ENCODE results near the gene ZC3H18.
A peak's percentile ranks its signal among the peaks of the same experiment; 100 is the strongest.

ZC3H18 gene

DNA sequence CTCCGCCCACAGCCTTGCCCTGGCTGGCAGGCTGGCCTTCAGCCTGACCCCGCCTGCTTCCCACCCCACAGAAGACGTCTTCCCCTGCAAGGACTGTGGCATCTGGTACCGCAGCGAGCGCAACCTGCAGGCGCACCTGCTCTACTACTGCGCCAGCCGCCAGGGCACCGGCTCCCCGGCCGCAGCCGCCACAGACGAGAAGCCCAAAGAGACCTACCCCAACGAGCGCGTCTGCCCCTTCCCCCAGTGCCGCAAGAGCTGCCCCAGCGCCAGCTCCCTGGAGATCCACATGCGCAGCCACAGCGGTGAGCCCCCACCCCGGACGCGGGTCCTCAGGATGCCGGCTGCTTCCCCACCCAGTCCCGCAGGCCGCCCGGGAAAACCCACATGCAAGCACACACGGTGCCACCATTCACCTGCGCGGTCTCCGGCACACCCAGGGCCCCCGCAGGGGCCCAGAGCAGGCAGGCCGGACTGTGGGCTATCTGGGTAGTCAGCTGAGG lies 38.2 kb upstream of the ZC3H18 start:
- POLR2A ChIA-PET, result no interaction called here
- TF ChIP-seq, protein P1, sequence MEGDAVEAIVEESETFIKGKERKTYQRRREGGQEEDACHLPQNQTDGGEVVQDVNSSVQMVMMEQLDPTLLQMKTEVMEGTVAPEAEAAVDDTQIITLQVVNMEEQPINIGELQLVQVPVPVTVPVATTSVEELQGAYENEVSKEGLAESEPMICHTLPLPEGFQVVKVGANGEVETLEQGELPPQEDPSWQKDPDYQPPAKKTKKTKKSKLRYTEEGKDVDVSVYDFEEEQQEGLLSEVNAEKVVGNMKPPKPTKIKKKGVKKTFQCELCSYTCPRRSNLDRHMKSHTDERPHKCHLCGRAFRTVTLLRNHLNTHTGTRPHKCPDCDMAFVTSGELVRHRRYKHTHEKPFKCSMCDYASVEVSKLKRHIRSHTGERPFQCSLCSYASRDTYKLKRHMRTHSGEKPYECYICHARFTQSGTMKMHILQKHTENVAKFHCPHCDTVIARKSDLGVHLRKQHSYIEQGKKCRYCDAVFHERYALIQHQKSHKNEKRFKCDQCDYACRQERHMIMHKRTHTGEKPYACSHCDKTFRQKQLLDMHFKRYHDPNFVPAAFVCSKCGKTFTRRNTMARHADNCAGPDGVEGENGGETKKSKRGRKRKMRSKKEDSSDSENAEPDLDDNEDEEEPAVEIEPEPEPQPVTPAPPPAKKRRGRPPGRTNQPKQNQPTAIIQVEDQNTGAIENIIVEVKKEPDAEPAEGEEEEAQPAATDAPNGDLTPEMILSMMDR (IDR thresholded peaks at IDR 0.05; ENCODE audit: insufficient read depth, low read length, missing control alignments), result no peak
- CTCF ChIA-PET, result interaction anchor here (0.6 kb wide), 1 partner anchor 15 kb away, joined by 3 read pairs; no protein-coding TSS in a partner anchor
- H3K4me3 ChIP-seq (ENCODE audit: low read depth, low read length), result no peak overlapping the region
- DNase-seq (ENCODE audit: low read depth, low spot score), result no peak

DNA sequence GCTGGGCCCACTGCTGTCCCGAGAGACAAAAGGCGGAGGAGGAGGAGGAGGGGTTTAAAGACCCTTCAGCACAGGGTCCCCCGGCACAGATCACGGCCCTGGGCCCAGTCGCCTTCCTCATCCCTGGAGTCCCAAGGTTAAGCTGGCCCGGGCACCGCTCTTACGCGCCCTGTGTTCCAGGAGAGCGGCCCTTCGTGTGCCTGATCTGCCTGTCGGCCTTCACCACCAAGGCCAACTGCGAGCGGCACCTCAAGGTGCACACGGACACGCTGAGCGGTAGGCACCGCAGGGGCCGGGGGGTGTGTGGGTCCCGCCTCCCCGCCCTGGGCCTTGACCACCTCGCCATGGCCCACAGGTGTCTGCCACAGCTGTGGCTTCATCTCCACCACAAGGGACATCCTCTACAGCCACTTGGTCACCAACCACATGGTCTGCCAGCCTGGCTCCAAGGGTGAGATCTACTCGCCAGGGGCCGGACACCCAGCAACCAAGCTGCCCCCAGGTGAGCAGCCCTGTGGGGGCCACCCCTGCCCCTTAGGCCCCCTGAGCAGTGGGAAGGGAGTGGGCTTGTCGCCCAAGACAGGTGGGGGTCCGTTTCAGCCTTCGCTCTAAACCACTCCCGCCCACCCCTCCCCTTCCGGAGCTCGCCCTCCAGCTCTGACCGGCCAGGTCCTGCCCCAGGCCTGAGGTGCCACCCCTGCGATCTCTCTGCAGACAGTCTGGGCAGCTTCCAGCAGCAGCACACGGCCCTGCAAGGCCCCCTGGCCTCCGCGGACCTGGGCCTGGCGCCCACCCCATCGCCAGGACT lies 37.6 kb upstream of the ZC3H18 start:
- TF ChIP-seq, protein P1 (IDR thresholded peaks at IDR 0.05; ENCODE audit: insufficient read depth, low read length, missing control alignments), result no peak
- POLR2A ChIA-PET, result no interaction called here
- CTCF ChIA-PET, result interaction anchor here (0.6 to 1.4 kb wide), 2 partner anchors 16 to 17 kb away, joined by 3 read pairs; no protein-coding TSS in a partner anchor
- no peak for DNase-seq (ENCODE audit: low read depth, low spot score)
- peak overlapping the region; percentile 36 for H3K4me3 ChIP-seq (ENCODE audit: low read depth, low read length)

DNA sequence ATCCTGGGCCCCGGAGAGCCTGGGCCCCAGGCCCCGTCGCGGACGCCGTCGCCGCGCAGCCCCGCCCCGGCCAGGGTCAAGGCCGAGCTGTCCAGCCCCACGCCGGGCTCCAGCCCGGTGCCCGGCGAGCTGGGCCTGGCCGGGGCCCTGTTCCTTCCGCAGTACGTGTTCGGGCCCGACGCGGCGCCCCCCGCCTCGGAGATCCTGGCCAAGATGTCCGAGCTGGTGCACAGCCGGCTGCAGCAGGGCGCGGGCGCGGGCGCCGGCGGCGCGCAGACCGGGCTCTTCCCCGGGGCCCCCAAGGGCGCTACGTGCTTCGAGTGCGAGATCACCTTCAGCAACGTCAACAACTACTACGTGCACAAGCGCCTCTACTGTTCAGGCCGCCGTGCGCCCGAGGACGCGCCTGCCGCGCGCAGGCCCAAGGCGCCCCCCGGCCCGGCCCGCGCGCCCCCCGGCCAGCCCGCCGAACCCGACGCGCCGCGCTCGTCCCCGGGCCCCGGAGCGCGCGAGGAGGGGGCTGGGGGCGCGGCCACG lies 36.8 kb upstream of the ZC3H18 start:
- CTCF ChIA-PET, result interaction anchor here (1.2 to 1.4 kb wide), 2 partner anchors 12 to 17 kb away, joined by 3 to 4 read pairs; no protein-coding TSS in a partner anchor
- DNase-seq (ENCODE audit: low read depth, low spot score), result no peak
- TF ChIP-seq, protein P1 (IDR thresholded peaks at IDR 0.05; ENCODE audit: insufficient read depth, low read length, missing control alignments), result no peak
- H3K4me3 ChIP-seq (ENCODE audit: low read depth, low read length), result peak overlapping the region; percentile 62
- POLR2A ChIA-PET, result no interaction called here

DNA sequence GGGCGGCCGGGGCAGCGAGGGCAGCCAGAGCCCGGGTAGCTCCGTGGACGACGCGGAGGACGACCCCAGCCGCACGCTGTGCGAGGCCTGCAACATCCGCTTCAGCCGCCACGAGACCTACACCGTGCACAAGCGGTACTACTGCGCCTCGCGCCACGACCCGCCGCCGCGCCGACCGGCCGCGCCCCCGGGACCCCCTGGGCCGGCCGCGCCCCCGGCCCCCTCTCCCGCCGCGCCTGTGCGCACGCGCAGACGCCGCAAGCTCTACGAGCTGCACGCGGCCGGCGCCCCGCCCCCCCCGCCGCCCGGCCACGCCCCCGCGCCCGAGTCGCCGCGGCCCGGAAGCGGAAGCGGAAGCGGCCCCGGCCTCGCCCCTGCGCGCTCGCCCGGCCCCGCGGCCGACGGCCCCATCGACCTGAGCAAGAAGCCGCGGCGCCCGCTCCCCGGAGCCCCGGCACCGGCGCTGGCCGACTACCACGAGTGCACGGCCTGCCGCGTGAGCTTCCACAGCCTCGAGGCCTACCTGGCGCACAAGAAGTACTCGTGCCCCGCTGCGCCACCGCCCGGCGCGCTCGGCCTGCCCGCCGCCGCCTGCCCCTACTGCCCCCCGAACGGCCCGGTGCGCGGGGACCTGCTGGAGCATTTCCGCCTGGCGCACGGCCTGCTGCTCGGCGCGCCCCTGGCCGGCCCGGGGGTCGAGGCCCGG lies 36.1 kb upstream of the ZC3H18 start:
- CTCF ChIA-PET, result interaction anchor here (1.2 to 1.4 kb wide), 2 partner anchors 12 to 16 kb away, joined by 3 to 4 read pairs; no protein-coding TSS in a partner anchor
- TF ChIP-seq, protein P1 (IDR thresholded peaks at IDR 0.05; ENCODE audit: insufficient read depth, low read length, missing control alignments), result no peak
- peak overlapping the region; percentile 67 for H3K4me3 ChIP-seq (ENCODE audit: low read depth, low read length)
- DNase-seq (ENCODE audit: low read depth, low spot score), result no peak
- POLR2A ChIA-PET, result no interaction called here

DNA sequence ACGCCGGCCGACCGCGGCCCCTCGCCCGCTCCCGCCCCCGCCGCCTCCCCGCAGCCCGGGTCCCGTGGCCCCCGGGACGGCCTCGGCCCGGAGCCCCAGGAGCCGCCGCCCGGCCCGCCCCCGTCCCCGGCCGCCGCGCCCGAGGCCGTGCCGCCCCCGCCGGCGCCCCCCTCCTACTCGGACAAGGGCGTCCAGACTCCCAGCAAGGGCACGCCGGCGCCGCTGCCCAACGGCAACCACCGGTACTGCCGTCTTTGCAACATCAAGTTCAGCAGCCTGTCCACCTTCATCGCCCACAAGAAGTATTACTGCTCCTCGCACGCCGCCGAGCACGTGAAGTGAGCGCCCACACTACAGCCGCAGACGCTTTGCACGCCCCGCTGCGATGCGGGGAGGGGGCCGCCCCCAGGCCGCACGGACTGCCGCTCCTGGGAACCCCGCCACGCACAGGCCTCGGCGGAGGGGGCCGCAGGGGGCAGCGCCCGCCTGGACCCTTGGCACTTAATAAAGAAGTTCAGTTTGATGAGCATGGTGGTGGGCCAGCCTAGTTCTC lies 35.5 kb upstream of the ZC3H18 start:
- TF ChIP-seq, protein P1 (IDR thresholded peaks at IDR 0.05; ENCODE audit: insufficient read depth, low read length, missing control alignments), result peak; percentile 19
- CTCF ChIA-PET, result interaction anchor here (1.2 kb wide), 1 partner anchor 11 kb away, joined by 4 read pairs; no protein-coding TSS in a partner anchor
- no peak for DNase-seq (ENCODE audit: low read depth, low spot score)
- POLR2A ChIA-PET, result no interaction called here
- peak overlapping the region; percentile 67 for H3K4me3 ChIP-seq (ENCODE audit: low read depth, low read length)

All from AG04449 (cell line).